Bronchial epithelial cell (primary cell): ENCODE results near the gene PLEKHA5. TPM values are rescaled to one million over a fixed set of nuclear protein-coding genes. Genes with fewer than 3 reads are reported as not detected.

Experiments
- DNase-seq: peaks from one replicate; pipeline ENCODE4 v3.0.0-alpha.2; 2010; ENCODE audit warnings: low read depth
- FAIRE-seq: peaks from 2 replicates; lab custom pipeline; 2011; peaks lifted over from hg19 to GRCh38; lab: Jason Lieb, UNC
- H3K27me3 ChIP-seq: 2 replicates; pipeline ENCODE4 v1.5.1; 2011; ENCODE audit warnings: low read length; ENCODE audit not compliant: control insufficient read depth, insufficient read depth
- H3K36me3 ChIP-seq: 2 replicates; pipeline ENCODE4 v1.5.1; 2011; ENCODE audit warnings: low read length; ENCODE audit not compliant: control insufficient read depth, insufficient read depth
- H3K4me3 ChIP-seq: 2 replicates; pipeline ENCODE4 v1.5.1; 2011; ENCODE audit warnings: mild to moderate bottlenecking, low read depth, low read length, control low read depth
- total RNA-seq: library from RNA; depleted of rRNA; stranded (reverse); fragments of >200 nt; gene quantifications from 2 replicates; pipeline ENCODE4 v1.2.1, GENCODE V29; 2014
- TF ChIP-seq, protein P1 (sequence below): IDR thresholded peaks from 2 replicates; pipeline ENCODE4 v1.5.1; 2011; ENCODE audit warnings: mild to moderate bottlenecking, moderate library complexity, low read length, control low read depth, inconsistent platforms; ENCODE audit not compliant: insufficient read depth, severe bottlenecking

PLEKHA5 gene
- total RNA-seq, 1 donor from 2014 or later = 24.0 TPM

DNA sequence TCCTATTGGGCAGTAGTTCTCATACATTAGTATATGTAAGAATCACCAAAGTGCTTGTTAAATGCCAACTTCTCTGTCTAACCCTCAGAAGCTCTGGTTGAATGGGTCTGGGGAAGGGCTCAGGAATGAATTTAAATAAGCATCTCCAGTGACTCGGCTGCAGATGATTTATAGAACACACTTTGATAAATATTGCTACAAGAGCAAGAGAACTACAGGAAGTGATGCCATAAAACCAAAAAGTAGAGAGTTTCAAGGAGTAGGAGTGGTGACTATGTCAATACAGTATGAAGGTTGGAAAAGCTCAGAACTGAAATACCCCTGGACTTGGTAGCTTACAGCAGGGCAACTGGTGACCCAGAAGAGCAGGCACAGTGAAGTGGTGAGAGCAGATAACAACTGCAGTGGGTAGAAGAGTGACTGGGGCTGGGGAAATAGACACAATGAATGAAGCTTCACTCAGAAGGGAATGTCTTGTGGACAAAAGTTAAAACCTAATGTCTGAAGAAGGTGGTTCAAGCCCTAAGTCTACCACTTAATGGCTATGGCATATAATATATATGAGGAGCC is 8.0 kb upstream of the PLEKHA5 start:
- Histone ChIP-seq H3K27me3 (no peaks in the 10 kb centered on the region), H3K36me3 (no peaks in the 10 kb centered on the region), H3K4me3 (no peak overlapping the region)
- FAIRE-seq (peak; percentile 70), DNase-seq (peak; percentile 29)
- TF ChIP-seq, protein P1, sequence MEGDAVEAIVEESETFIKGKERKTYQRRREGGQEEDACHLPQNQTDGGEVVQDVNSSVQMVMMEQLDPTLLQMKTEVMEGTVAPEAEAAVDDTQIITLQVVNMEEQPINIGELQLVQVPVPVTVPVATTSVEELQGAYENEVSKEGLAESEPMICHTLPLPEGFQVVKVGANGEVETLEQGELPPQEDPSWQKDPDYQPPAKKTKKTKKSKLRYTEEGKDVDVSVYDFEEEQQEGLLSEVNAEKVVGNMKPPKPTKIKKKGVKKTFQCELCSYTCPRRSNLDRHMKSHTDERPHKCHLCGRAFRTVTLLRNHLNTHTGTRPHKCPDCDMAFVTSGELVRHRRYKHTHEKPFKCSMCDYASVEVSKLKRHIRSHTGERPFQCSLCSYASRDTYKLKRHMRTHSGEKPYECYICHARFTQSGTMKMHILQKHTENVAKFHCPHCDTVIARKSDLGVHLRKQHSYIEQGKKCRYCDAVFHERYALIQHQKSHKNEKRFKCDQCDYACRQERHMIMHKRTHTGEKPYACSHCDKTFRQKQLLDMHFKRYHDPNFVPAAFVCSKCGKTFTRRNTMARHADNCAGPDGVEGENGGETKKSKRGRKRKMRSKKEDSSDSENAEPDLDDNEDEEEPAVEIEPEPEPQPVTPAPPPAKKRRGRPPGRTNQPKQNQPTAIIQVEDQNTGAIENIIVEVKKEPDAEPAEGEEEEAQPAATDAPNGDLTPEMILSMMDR = no peak

DNA sequence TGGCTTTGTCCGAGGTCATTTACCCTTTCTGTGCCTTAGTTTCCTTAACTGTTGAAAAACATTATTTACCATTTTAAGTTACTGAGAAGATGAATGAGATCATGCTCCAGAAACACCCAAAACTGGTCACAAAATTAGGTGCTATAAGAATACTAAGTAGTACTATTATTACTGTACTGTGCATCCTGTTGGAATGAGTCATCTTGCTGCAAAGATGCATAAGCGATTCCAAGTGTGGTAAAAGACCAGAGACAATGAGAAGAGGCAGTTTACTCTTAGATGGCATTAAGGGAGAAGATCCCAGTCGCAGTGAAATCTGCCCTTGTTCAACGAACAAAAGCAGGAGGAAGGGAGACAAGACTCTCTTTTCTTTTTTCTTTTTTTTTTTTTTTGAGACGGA is 4.2 kb upstream of the PLEKHA5 start:
- no peaks in the 10 kb centered on the region for H3K27me3 ChIP-seq
- TF ChIP-seq, protein P1 = no peak
- H3K36me3 ChIP-seq = no peaks in the 10 kb centered on the region
- FAIRE-seq = no peak
- peak; percentile 55 for DNase-seq
- H3K4me3 ChIP-seq = no peak overlapping the region

DNA sequence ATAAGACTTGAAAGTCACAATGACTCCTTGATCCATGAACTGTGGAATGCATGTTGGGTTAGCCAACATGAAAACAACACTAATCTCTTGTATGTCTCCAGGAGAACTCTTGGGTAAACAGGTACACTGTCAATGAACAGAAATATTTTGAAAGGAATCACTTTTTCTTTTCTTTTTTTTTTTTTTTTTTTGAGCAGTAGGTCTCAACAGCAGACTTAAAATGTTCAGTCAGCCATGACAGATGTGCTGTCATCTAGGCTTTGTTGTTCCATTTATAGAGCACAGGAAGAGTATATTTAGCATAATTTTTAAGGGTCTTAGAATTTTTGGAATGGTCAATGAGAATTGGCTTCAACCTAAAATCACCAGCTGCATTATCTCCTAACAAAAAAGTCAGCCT is 2.3 kb upstream of the PLEKHA5 start:
- DNase-seq = no peak
- TF ChIP-seq, protein P1 = no peak

DNA sequence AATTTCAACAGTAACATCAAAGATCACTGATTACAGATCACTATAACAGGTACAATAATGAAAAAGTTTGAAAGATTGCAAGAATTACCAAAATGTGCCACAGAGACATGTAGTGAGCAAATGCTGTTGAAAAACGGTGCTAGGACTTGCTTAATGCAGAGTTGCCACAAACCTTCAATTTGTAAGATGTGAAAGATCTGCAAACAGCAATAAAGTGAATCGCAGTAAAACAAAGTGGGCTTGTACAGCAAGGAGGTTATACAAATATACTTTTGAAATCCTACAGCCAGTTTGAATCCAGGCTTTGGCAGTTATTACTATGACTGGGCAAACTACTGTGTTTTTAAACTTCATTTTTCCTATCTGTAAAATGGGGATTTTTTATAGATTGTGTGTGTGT is 1.0 kb upstream of the PLEKHA5 start:
- Histone ChIP-seq H3K4me3 (no peak overlapping the region), H3K27me3 (no peaks in the 10 kb centered on the region), H3K36me3 (no peaks in the 10 kb centered on the region)
- FAIRE-seq = no peak
- TF ChIP-seq, protein P1 = no peak
- DNase-seq = no peak

More for the DNA sequence above, 2.3 kb upstream of the PLEKHA5 start:
- Histone ChIP-seq H3K27me3 (no peaks in the 10 kb centered on the region), H3K36me3 (no peaks in the 10 kb centered on the region), H3K4me3 (no peak overlapping the region)
- FAIRE-seq = no peak

DNA sequence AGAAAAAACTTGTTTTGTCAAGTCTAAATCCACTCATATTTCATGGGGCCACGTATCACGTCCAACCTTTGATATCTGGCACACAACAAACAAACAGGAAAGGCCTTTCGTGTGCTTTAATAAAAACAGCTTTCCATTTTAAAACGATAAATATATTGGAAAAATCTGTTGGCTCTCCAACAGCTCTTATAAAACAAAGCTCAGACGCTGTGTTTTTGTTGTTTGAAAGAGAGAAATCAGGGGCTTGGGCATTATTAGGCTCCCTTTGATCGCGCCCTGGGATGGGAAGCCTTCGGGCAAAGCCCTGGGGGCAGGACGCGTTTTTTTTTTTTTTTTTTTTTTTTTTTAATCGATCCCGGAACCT is 429 bp upstream of the PLEKHA5 start:
- Histone ChIP-seq H3K27me3 (no peaks in the 10 kb centered on the region), H3K36me3 (no peaks in the 10 kb centered on the region), H3K4me3 (peak overlapping the region; percentile 14)
- no peak for FAIRE-seq
- TF ChIP-seq, protein P1 = no peak
- DNase-seq = no peak

DNA sequence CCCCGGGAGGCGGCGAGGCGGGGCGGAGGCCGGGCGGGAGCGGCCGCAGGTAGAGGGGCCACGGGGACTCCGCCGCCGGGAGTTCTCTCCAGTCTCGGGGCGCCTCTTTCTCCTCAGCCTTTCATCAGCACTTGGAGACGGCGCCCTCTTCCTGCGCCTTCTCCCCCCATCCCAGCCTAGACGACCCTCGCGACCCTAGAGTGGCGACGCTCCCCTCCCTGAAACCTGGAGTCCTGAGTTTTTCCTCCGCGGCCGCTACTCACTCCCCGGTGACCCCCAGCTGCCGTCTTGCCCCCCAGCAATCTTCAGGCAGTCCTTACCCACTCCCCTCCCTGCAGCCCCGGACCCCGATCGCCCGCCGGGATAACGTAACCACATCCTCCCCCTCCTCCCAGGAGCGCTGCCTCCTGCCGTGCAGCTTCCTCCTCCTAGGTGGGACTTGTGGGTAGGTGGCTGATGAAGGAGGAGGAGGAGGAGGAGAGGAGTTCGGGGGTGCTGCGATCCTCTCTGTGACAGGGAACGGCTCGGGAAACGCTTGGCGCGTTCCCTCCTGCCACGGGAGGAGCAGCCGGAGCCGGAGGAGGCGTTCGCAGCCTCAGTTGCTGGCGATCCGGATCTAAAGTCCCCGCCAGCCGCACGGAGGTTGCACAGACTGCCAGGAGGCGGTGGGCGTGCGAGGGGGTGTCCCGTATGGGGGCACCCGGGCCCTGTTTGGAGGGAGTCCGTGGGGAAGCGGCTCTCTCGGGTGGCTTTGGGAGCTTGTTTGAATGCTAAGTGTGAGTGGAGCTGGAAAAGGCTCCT is 891 bp downstream of the PLEKHA5 start:
- TF ChIP-seq, protein P1 = no peak
- H3K27me3 ChIP-seq = no peaks in the 10 kb centered on the region
- no peaks in the 10 kb centered on the region for H3K36me3 ChIP-seq
- no peak for FAIRE-seq
- DNase-seq = no peak
- peak overlapping the region; percentile 78 for H3K4me3 ChIP-seq
